Panc1 (cell line): ENCODE results near the gene MCM9. TPM values are rescaled to one million over a fixed set of nuclear protein-coding genes. Genes with fewer than 3 reads are reported as not detected.

Experiments
- ATAC-seq: fragments of 200-7000 bp; cut with Tn5 transposase; 2 replicates; pipeline ENCODE4 v1.9.1; 2020; ENCODE audit warnings: mild to moderate bottlenecking, moderate library complexity
- BruUV-seq: library from RNA; stranded (reverse); fragments of 400-500 nt; replicated peaks from 2 replicates; lab custom pipeline; 2021; lab: Mats Ljungman, UMichigan
- CTCF ChIA-PET: fragments of 300-600 bp; sonication (Branson Sonifier 250); formaldehyde crosslinking; loops from one replicate; lab custom pipeline; 2022; ENCODE audit warnings: antibody characterized with exemption; lab: Charles Lee
- POLR2A ChIA-PET: fragments of 300-600 bp; sonication (Branson Sonifier 250); formaldehyde crosslinking; loops from one replicate; lab custom pipeline; 2022; ENCODE audit warnings: antibody characterized with exemption; lab: Charles Lee
- DNase-seq: peaks from one replicate; pipeline ENCODE4 v3.0.0-alpha.2; 2010; ENCODE audit warnings: low read depth, low spot score
- H3K27ac ChIP-seq: 2 replicates; pipeline ENCODE4 v1.5.1; 2011; ENCODE audit warnings: mild to moderate bottlenecking, low read length, inconsistent platforms
- H3K27me3 ChIP-seq: fragments of 200-500 bp; sonication (Bioruptor generic); 2 replicates; pipeline ENCODE4 v1.6.0; 2014; ENCODE audit warnings: low read length, inconsistent platforms; ENCODE audit not compliant: control insufficient read depth, insufficient read depth
- H3K36me3 ChIP-seq: fragments of 200-500 bp; sonication (Bioruptor generic); 2 replicates; pipeline ENCODE4 v1.5.1; 2014; ENCODE audit warnings: inconsistent platforms, mild to moderate bottlenecking, low read length, moderate library complexity; ENCODE audit not compliant: control insufficient read depth, insufficient read depth
- H3K4me1 ChIP-seq: 2 replicates; pipeline ENCODE4 v1.5.1; 2011; ENCODE audit warnings: inconsistent platforms, mild to moderate bottlenecking, low read length, moderate library complexity; ENCODE audit not compliant: control insufficient read depth, insufficient read depth
- H3K4me3 ChIP-seq, 2 experiments: 2 replicates each; pipeline ENCODE4 v1.5.1; 2011 to 2012; ENCODE audit warnings: low read depth in 2 of 2, low read length in 2 of 2, mild to moderate bottlenecking in 2 of 2, inconsistent platforms in 1 of 2, moderate library complexity in 1 of 2
- H3K9me3 ChIP-seq: fragments of 200-500 bp; sonication (Bioruptor generic); 2 replicates; pipeline ENCODE4 v1.5.1; 2014; ENCODE audit warnings: low read depth, mild to moderate bottlenecking, inconsistent platforms, low read length, moderate library complexity; ENCODE audit not compliant: control insufficient read depth, insufficient read depth
- POLR2AphosphoS5 ChIP-seq: IDR thresholded peaks from 2 replicates; pipeline ENCODE4 v1.6.1; 2012; ENCODE audit warnings: mild to moderate bottlenecking, low read depth, low read length, moderate library complexity
- SIN3A ChIP-seq: IDR thresholded peaks from 2 replicates; pipeline ENCODE4 v1.6.1; 2012; ENCODE audit warnings: low read depth, mild to moderate bottlenecking, low read length, moderate library complexity, borderline replicate concordance; ENCODE audit not compliant: insufficient read depth
- TCF7L2 ChIP-seq: IDR thresholded peaks from 2 replicates; pipeline ENCODE4 v1.6.1; 2011; ENCODE audit warnings: mild to moderate bottlenecking, low read depth, low read length, inconsistent platforms
- in situ Hi-C: cut with HindIII; loops from 2 replicates; pipeline ENCODE4 v1.10.0; 2016; ENCODE audit warnings: low sequenced_read_pairs, low pct_unique_long_range_greater_than_20kb
- intact Hi-C: fragments of 100-400 bp; cut with micrococcal nuclease; formaldehyde crosslinking; loops from one replicate; pipeline ENCODE4 v1.10.0; 2022; ENCODE audit not compliant: unreplicated experiment
- total RNA-seq: library from RNA; stranded (reverse); gene quantifications from one replicate; pipeline ENCODE4 v1.2.1, GENCODE V29; 2021; ENCODE audit not compliant: unreplicated experiment
- TF ChIP-seq, protein P1 (sequence below): fragments of 450-650 bp; IDR thresholded peaks from 2 replicates; pipeline ENCODE4 v1.5.1; 2017; ENCODE audit warnings: mild to moderate bottlenecking
- TF ChIP-seq, protein P2 (sequence below), 2 experiments: IDR thresholded peaks; 2 replicates each; pipeline ENCODE4 v1.6.1; 2011 to 2012; ENCODE audit warnings: low read depth in 2 of 2, control low read depth in 1 of 2, low read length in 1 of 2, mild to moderate bottlenecking in 1 of 2, moderate library complexity in 1 of 2; ENCODE audit not compliant: insufficient read depth in 1 of 2

MCM9 gene
- total RNA-seq, 1 experiment from 2014 or later, result 20.4 TPM

DNA sequence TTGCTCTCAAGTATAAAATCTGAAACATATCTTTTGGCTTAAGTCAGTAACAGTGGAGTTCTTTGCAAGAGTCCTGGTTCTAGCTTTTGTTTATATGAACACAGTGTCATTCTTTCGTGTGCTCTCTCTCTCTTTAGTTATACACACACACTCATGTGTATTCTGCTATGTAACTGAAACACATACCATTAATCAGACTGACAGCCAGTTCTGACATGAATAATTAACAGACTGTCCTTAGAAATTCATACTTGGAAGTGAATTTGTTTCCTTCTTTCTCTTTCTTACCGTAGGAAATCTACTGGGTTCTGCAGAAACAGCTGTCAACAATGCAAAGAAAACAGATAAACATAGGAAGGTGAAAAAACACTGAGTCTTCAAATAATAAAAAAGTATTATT, 2.5 kb downstream of the MCM9 start:
- no peaks in the 10 kb centered on the region for H3K27me3 ChIP-seq
- in situ Hi-C loops (no loop called here), intact Hi-C loops (no loop called here)
- H3K36me3 ChIP-seq, result peaks cover 17% of the 10 kb centered on the region
- no peak for TF ChIP-seq SIN3A
- TF ChIP-seq POLR2AphosphoS5, result no peak
- TF ChIP-seq, protein P1, sequence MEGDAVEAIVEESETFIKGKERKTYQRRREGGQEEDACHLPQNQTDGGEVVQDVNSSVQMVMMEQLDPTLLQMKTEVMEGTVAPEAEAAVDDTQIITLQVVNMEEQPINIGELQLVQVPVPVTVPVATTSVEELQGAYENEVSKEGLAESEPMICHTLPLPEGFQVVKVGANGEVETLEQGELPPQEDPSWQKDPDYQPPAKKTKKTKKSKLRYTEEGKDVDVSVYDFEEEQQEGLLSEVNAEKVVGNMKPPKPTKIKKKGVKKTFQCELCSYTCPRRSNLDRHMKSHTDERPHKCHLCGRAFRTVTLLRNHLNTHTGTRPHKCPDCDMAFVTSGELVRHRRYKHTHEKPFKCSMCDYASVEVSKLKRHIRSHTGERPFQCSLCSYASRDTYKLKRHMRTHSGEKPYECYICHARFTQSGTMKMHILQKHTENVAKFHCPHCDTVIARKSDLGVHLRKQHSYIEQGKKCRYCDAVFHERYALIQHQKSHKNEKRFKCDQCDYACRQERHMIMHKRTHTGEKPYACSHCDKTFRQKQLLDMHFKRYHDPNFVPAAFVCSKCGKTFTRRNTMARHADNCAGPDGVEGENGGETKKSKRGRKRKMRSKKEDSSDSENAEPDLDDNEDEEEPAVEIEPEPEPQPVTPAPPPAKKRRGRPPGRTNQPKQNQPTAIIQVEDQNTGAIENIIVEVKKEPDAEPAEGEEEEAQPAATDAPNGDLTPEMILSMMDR, result no peak
- no peak for TF ChIP-seq TCF7L2
- TF ChIP-seq, protein P2, sequence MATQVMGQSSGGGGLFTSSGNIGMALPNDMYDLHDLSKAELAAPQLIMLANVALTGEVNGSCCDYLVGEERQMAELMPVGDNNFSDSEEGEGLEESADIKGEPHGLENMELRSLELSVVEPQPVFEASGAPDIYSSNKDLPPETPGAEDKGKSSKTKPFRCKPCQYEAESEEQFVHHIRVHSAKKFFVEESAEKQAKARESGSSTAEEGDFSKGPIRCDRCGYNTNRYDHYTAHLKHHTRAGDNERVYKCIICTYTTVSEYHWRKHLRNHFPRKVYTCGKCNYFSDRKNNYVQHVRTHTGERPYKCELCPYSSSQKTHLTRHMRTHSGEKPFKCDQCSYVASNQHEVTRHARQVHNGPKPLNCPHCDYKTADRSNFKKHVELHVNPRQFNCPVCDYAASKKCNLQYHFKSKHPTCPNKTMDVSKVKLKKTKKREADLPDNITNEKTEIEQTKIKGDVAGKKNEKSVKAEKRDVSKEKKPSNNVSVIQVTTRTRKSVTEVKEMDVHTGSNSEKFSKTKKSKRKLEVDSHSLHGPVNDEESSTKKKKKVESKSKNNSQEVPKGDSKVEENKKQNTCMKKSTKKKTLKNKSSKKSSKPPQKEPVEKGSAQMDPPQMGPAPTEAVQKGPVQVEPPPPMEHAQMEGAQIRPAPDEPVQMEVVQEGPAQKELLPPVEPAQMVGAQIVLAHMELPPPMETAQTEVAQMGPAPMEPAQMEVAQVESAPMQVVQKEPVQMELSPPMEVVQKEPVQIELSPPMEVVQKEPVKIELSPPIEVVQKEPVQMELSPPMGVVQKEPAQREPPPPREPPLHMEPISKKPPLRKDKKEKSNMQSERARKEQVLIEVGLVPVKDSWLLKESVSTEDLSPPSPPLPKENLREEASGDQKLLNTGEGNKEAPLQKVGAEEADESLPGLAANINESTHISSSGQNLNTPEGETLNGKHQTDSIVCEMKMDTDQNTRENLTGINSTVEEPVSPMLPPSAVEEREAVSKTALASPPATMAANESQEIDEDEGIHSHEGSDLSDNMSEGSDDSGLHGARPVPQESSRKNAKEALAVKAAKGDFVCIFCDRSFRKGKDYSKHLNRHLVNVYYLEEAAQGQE (IDR thresholded peaks at IDR 0.05; ENCODE audit: insufficient read depth in 1 of 2, low read depth in 2 of 2, low read length in 1 of 2), result no peak
- ATAC-seq (no peak), DNase-seq (no peak)
- H3K4me3 ChIP-seq, result no peak overlapping the region
- CTCF ChIA-PET, result no interaction called here
- POLR2A ChIA-PET, result no interaction called here
- peaks cover 17% of the 10 kb centered on the region; the same call in 1 of the 2 replicates for H3K4me1 ChIP-seq
- BruUV-seq, result no TSS peak
- no peak overlapping the region for H3K27ac ChIP-seq
- no peaks in the 10 kb centered on the region for H3K9me3 ChIP-seq

DNA sequence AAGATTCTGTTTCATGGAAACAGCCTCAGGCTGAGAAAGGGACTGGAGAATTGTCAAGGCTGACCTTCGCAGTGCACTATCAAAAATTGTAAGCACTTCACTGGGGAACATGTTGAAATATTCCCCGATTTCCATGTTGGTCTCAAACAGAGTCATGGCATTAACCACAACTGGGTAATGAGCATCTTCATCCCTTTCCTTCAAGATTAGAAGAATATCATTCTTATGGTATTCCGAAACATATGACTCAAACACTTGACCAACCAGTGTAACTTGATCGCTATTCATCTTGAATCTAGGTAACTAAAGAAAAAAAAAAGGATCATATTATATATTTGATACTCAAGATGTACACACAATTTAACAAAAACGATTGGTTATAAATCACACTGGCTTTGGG, 3.5 kb downstream of the MCM9 start:
- Histone ChIP-seq H3K4me1 (peaks cover 17% of the 10 kb centered on the region; the same call in 1 of the 2 replicates), H3K36me3 (peaks cover 22% of the 10 kb centered on the region), H3K27ac (no peak overlapping the region), H3K27me3 (no peaks in the 10 kb centered on the region), H3K4me3 (no peak overlapping the region), H3K9me3 (no peaks in the 10 kb centered on the region)
- no peak for ATAC-seq
- DNase-seq, result no peak
- TF ChIP-seq SIN3A (no peak), TCF7L2 (no peak), POLR2AphosphoS5 (no peak)
- TF ChIP-seq, protein P2 (IDR thresholded peaks at IDR 0.05; ENCODE audit: insufficient read depth in 1 of 2, low read depth in 2 of 2, low read length in 1 of 2), result no peak
- TF ChIP-seq, protein P1, result no peak
- no TSS peak for BruUV-seq
- in situ Hi-C loops (no loop called here), intact Hi-C loops (no loop called here)
- POLR2A ChIA-PET, result no interaction called here
- CTCF ChIA-PET, result no interaction called here
